GM12864 (cell line): ENCODE results near the gene P2RY14.

Experiments
- DNase-seq: peaks from one replicate; pipeline ENCODE4 v3.0.0-alpha.2; 2011; ENCODE audit warnings: low read depth
- H3K4me3 ChIP-seq: 2 replicates; pipeline ENCODE4 v1.5.1; 2011; ENCODE audit warnings: mild to moderate bottlenecking, low read depth, low read length, control low read depth
- CTCF ChIP-seq: IDR thresholded peaks from 2 replicates; pipeline ENCODE4 v1.5.1; 2011; ENCODE audit warnings: low read depth, mild to moderate bottlenecking, moderate library complexity, low read length, control low read depth, inconsistent platforms; ENCODE audit errors: missing control alignments

The P2RY14 gene

GRCh38 chr3:151318313-151318712 lies 40.0 kb upstream of the P2RY14 start:
- TF ChIP-seq CTCF = no peak
- no peak for DNase-seq
- no peak overlapping the region for H3K4me3 ChIP-seq

DNA sequence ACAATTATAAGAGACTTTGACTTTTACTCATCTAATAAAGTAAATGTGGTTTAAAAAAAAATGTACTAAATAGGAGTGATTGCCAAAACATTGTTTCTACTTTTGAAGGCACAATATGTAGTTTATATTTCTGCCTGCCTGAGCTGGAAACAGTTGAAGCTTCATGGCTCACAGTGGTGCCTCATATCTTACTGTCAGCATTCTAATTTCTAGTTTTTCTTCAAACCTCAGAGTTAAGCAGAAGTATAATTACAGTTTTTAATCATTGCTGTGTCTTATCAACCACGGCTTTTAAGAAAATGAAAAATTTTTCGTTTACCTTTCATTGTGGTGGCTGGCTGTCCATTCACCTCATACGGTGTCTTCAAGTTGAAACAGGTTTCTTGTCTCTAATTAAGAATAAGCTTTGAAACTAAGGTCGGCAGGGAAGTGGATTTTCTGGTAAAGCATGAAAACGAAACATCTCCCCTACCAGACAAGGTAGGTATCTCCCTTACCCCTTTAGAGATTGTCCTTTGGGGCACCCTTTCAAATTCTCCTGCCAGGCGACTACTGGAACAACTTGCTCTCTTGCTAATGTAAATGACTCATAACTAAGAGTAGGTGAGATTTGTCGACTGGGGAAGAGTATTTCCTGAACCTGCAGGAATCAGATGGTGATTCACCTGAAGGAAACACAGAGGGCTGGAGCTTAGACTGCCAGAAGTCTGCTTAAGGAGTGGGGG lies 38.1 kb upstream of the P2RY14 start, which contains the start of gene GPR87:
Gene GPR87, minus strand, starts transcription at position 554 of the 725 bp plus-strand sequence. CDS start 16,720 bp downstream, outside the sequence.
- no peak for TF ChIP-seq CTCF
- DNase-seq = no peak
- no peak within 1 kb of the TSS for H3K4me3 ChIP-seq

- no peak for DNase-seq
- H3K4me3 ChIP-seq = no peak overlapping the region
- no peak for TF ChIP-seq CTCF
Observed at GRCh38 chr3:151315846-151316245, 37.5 kb upstream of the P2RY14 start.

DNA sequence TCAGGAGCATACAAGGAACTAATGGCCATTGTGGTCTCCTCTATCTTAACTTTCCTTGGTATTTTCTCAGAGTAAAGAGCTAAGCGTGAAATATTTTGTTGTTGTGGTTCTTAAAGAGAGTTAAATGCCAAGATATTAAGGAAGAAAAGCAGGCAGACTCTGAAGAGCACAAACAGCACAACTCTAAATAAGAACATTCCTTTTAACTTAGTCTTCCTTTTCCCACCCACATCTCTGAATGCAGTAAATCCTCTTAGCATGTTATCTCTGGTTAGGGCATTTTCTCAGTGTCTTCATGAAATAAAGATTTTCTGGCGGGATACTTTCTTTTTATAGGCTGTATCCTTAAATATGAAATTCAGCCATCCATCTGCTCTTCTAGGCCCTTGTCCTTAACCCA lies 36.8 kb upstream of the P2RY14 start:
- H3K4me3 ChIP-seq = no peak overlapping the region
- TF ChIP-seq CTCF = no peak
- DNase-seq = no peak

- DNase-seq = no peak
- no peak for TF ChIP-seq CTCF
- no peak overlapping the region for H3K4me3 ChIP-seq
Observed at GRCh38 chr3:151314593-151314992, 36.3 kb upstream of the P2RY14 start.

GRCh38 chr3:151314137-151314536 lies 35.8 kb upstream of the P2RY14 start:
- no peak for DNase-seq
- no peak for TF ChIP-seq CTCF
- H3K4me3 ChIP-seq = no peak overlapping the region

DNA sequence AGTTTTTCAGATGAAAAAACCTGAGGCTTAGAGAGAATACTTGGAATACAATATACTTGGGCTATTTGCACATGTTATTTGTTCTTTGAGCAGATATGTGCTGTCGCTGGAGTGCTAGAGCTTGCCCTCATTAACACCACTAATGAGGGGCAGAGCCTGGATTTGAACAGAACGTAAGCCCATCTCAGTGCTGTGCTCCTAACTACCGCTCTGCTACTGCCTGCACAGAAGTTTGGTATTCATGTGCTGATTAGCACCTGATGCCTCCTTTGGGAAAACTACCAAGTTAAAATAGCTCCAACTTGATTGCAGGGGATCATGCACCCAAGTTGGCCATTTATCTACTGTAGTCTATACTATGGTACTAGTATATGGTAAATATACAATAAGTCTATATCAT lies 34.6 kb upstream of the P2RY14 start:
- no peak for TF ChIP-seq CTCF
- DNase-seq = no peak
- H3K4me3 ChIP-seq = no peak overlapping the region
